ENCODE measurements around the gene PHLPP2.
"Not testable (repeated sequence)": the region's sequence is repeated elsewhere in the genome, so short reads cannot be mapped to it uniquely, and the experiment has no call there.

PHLPP2 gene

GRCh38 chr16:71712501-71712900 lies 12.0 kb downstream of the PHLPP2 start:
- no peak for DNase-seq

GRCh38 chr16:71711789-71712188 lies 12.7 kb downstream of the PHLPP2 start:
- peak in 1 of 5 donors; percentile 6 for DNase-seq

GRCh38 chr16:71709229-71709781 lies 15.2 kb downstream of the PHLPP2 start:
- DNase-seq = no peak

GRCh38 chr16:71708696-71709095 lies 15.8 kb downstream of the PHLPP2 start:
- no peak for DNase-seq

DNA sequence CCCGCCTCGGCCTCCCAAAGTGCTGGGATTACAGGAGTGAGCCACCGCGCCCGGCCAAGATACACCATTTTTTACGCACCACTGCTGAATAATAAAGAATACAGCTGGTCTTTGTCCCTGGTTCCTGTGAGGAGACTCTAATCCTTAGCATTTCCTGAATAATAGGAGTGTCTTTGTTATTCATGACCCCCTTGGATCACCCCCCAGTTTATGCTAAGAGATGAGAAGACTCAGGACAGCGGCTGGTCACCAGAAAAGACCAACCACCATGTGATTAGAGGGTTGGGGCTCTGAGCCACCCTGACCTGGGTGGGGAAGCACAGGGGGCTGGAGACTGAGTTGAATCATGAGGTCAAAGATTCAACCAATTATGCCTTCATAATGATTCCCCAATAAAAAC lies 17.3 kb downstream of the PHLPP2 start:
- DNase-seq = no peak

DNA sequence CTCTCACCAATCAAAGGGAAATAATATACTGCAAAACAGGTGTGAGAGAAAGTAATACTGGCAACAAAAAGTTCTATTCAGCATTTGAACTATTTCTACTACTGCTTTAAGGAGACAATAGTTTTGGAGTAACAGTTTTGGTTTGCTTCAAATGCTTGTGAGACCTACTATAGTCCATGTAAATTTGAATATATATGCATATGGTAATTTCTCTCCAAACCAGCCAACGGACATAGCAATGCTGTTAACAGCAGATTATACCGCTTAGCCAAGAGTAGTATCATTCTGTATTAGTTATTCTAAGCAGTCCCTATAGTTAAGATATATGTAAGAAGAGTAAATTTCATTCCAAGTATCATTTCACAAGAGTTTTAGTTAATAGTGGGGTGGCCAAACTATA lies 18.5 kb downstream of the PHLPP2 start:
- no peak for DNase-seq

DNA sequence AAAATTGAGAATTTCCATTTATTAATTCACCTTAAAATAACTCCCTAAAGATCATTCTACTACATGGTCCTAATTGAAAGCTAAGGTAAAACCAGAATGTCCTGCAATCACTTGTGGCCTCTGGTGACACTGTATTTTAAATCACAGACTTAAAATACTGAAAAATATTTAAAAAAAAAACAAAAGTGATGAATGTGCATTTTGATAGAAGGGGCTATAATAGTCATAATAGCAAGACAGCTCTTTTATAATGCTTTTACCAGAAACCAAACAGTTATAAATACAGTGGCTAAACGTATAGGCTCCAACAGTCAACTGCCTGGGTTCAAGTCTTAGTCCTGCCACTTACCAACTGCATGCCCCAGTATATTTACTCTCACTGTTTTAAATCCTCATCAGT lies 21.2 kb downstream of the PHLPP2 start:
- DNase-seq = no peak

DNA sequence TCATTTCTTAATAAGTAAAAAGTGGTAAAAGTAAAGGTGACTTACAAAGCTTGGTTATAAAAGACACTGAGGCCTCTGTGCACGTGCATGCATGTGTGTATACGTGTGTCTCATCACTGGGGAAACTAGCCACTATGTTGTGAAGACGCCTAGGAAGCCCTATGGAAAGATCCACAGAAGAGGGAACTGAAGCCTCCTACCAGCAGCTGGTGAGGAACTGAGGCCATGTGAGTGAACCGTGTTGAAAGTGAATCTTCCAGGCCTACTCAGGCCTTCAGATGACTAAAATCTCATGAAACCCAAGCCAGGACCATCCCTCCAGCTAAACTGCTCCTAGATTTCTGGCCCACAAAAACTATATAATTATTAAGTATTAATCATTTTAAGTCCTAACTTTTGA lies 23.7 kb downstream of the PHLPP2 start:
- DNase-seq = no peak

- no peak for DNase-seq
These were observed 26.0 kb downstream of the PHLPP2 start for GRCh38 chr16:71698491-71698890.

DNA sequence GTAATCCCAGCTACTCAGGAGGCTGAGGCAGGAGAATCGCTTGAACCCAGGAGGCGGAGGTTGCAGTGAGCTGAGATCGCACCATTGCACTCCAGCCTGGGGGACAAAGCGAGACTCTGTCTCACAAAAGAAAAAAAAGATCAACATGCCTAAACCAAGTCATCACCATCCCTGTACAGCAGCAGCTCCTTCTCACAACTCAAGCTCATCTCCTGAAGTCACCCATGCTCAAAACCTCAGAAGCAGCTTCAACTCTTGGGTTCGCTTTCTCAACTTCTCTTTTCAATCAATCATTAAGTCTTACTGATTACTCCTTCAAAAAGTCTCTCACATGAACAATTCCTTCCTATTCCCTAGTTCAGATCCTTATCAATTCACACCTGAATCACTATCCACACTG lies 31.3 kb downstream of the PHLPP2 start:
- DNase-seq = no peak

GRCh38 chr16:71689901-71690300 lies 34.6 kb downstream of the PHLPP2 start:
- DNase-seq = no peak

- DNase-seq = no peak
These were observed 36.6 kb downstream of the PHLPP2 start for GRCh38 chr16:71687861-71688260.

- DNase-seq = not testable (repeated sequence)
These were observed 40.2 kb downstream of the PHLPP2 start for GRCh38 chr16:71684280-71684679.

DNA sequence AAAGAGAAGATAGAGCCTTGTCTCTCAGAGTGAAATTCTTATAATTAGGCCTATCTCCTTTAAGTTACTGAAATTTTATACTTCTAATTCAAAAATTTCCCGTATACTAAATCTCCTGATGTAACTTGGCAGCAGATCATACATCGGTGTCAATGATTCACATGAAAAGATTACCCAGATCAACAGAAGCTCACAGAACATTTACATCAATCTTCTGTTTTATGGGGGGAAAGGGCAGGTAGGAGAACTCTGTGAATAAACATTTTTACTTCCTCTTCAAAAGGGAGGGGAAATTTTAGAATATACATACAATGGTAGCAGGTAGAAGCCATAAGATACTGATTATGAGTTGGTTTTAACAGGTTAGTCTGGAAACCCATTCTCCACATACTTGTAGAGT lies 43.1 kb downstream of the PHLPP2 start:
- no peak for DNase-seq

DNA sequence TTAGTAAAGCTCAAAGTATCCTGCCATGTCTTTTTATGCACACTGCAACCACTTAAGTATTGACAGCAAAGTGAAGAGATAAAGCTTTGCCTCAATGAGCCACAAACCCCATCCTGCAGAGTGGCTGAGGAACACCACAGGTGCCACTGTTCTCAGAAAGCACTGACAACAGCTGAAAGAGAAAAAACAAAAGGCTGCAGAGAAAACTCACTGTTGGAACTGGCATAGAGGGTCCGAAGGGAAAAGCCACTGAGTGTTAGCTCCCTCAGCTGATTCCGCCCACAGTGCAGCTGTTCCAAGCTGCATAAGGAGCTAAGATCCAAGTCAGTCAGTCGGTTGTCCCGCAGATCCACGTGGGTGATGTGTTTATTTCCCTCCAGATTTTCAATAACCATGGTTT lies 48.3 kb downstream of the PHLPP2 start:
- DNase-seq = no peak

GRCh38 chr16:71675380-71675779 lies 49.1 kb downstream of the PHLPP2 start:
- DNase-seq = no peak

DNA sequence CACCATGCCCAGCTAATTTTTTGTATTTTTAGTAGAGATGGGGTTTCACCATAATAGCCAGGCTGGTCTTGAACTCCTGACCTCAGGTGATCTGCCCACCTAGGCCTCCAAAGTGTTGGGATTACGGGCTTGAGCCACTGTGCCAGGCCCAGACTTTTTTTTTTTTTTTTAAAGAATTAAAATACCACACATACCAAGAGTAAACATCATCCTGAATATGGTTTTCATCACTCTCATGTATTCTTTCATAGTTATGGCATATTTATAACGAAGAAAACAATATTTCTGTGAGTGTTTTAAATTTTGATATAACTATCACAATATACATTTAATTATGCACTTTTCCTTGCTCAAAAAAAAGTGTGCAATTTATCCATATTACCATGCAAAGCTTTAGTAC lies 50.3 kb downstream of the PHLPP2 start:
- no peak for DNase-seq

GRCh38 chr16:71673582-71673973 lies 50.9 kb downstream of the PHLPP2 start:
- no peak for DNase-seq

- DNase-seq = no peak
These were observed 51.5 kb downstream of the PHLPP2 start for GRCh38 chr16:71672803-71673581.

DNA sequence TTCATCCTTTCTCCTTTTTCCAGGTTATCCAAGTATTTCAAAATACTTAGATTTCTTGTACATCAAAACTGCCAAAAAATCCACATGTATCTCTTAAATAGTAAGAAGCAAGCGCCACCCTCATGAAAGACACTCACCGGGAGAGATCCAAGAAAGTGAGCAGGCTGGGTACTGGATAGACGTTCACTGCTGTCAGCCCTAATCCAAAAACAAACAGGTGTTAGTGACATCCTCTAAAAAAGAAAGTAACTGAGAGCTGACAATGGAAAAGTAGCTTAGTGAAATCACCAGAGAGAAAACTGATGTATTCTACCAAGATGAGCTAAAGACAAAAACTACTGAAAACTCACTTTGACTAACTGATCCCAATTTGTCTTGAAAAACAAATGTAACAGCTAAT lies 52.4 kb downstream of the PHLPP2 start:
- DNase-seq = no peak

GRCh38 chr16:71671165-71671564 lies 53.3 kb downstream of the PHLPP2 start:
- no peak for DNase-seq

DNA sequence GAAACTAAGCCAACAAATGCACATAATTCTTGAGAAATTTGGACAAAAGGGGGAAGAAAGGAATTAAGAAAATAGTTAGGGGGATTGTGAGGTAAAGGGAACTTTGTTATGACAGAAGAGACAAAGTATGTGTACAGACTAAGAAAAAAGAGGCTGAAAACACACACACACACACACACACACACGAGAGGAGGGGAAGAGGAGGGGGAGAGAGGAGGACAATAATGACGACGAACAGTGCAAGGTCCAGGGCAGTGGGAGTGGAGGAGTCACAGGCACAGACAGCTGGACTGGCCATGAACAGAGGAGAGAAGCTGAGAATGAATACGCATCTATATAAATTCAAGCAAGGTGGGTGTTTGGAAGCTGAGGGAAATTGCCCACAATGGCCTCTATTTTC lies 54.0 kb downstream of the PHLPP2 start:
- no peak for DNase-seq

GRCh38 chr16:71669926-71670536 lies 54.5 kb downstream of the PHLPP2 start:
- DNase-seq = no peak

- DNase-seq = no peak
These were observed 57.4 kb downstream of the PHLPP2 start for GRCh38 chr16:71666928-71667707.

Data from T-helper 1 cell (primary cell).